Left lung (tissue), 10 donors: ENCODE results near the gene JARID2. TPM values are rescaled to one million over a fixed set of nuclear protein-coding genes. Genes with fewer than 3 reads are reported as not detected.

ENCODE experiments used
- ATAC-seq: fragments of 200-7000 bp; cut with Tn5 transposase; one replicate; pipeline ENCODE4 v1.9.1; 2020; ENCODE audit warnings: moderate library complexity
- DNase-seq, 4 donors: peaks; one replicate each; pipeline ENCODE4 v3.0.0-alpha.2; 2013 to 2020
- H3K27ac ChIP-seq, 2 donors: fragments of 200-600 bp; sonication (generic) in 1 of 2; one replicate each; pipeline versions ENCODE4 v1.5.0 to v1.8.0; 2020 to 2021
- H3K27me3 ChIP-seq, 2 donors: fragments of 200-600 bp; sonication (generic) in 1 of 2; one replicate each; pipeline versions ENCODE4 v1.5.0 to v1.8.0; 2020 to 2021
- H3K36me3 ChIP-seq, 2 donors: fragments of 200-600 bp; sonication (generic) in 1 of 2; one replicate each; pipeline versions ENCODE4 v1.5.0 to v1.8.0; 2020 to 2021
- H3K4me1 ChIP-seq, 2 donors: fragments of 200-600 bp; one replicate each; pipeline ENCODE4 v1.8.0; 2021
- H3K4me3 ChIP-seq, 2 donors: fragments of 200-600 bp; sonication (generic) in 1 of 2; one replicate each; pipeline versions ENCODE4 v1.5.0 to v1.8.0; 2020 to 2021; ENCODE audit warnings: mild to moderate bottlenecking in 1 of 2
- H3K9me3 ChIP-seq, 2 donors: fragments of 200-600 bp; sonication (generic) in 1 of 2; one replicate each; pipeline versions ENCODE4 v1.5.0 to v1.8.0; 2020 to 2021
- intact Hi-C, 2 donors: fragments of 100-400 bp; cut with DNase I; formaldehyde crosslinking; loops; one replicate each; pipeline versions ENCODE4 v1.11.2 to v1.14.2; 2022
- polyA plus RNA-seq, 6 donors: library from polyadenylated mRNA; unstranded; fragments of 120-200 nt; gene quantifications; one replicate each; pipeline ENCODE4 v1.2.1, GENCODE V29; 2013; ENCODE audit not compliant: insufficient read length in 6 of 6
- total RNA-seq, 2 donors: library from RNA; stranded (reverse); fragmentation: NEBNext Ultra II Directional; extraction: Animal tissue kit (Norgen Biotek cat#: 25700); gene quantifications; one replicate each; pipeline ENCODE4 v1.2.1, GENCODE V29; 2021
- TF ChIP-seq, protein P1 (sequence below), 2 donors: fragments of 200-600 bp; sonication (generic) in 1 of 2; IDR thresholded peaks; one replicate each; pipeline versions ENCODE4 v1.5.0 to v1.8.0; 2021; ENCODE audit warnings: antibody characterized with exemption in 2 of 2
- donor health status: DM: no; HTN: yes; CAD: no.
- donor health status: DM: no; HTN: no; CAD: no.

Gene JARID2
- total and polyA plus RNA-seq, 8 donors: 10.2 to 19.4 (median 17.8) TPM

DNA sequence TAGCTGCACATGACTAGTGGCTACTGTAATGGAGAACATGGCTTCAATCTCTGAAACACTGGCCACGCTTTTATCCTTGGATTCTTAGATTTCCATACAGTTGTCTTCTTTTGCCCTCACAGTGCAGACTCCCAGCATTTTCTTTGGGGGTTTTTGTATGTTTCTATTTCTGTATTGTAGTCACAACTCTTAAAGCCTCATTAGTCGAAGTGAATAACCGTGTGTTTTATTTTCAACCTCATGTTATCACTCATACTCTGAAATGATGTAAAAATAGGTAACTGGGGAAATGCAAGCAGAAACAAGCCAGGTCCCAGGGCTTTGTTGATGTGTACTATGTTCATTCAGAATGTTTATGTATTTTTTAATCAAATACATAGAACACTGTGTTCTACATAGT, 162.9 kb downstream of the JARID2 start:
- intact Hi-C loops: no loop called here

DNA sequence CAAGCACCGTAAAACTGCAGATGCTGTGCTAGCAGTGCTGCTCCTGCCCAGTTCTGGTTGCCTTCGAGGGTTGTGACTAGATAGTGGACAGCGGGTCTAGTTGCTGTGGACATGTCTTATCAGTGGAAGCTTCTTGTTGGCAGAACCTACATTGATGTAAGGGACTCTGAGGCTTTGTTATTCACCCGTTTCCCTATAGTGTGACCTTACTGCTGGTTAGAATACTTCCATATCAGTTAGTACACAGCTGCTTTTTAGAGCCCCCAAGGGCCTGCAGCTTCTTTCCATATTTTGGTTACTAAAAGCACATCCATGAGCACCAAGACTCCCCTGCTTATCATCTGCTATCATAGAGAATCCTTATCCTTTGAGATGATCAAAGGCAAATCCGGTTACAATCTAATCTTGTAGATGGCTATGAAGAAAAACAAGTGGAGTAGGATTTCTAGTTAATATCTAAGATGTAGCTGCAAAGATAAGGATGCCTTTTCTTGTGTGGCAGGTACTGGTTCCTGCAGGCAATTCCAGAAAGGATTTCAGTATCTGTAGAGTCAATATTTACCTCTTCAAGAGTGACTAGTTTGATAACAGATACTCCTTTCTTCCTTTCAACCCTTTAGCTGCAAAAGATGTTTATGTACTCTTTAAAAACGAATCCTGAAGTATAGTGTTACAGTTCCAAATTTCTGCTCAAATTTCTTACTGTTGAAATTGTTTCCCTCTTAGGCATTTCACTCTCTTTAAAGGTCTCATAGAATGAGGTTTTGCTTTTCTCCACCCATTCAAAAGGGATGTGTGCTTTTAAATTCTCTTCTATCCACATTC, 163.6 kb downstream of the JARID2 start:
- Histone ChIP-seq H3K27ac (no peak overlapping the region), H3K4me1 (peaks cover 4 to 32% of the 10 kb centered on the region in 2 donors), H3K36me3 (no peaks in the 10 kb centered on the region), H3K4me3 (no peak overlapping the region), H3K9me3 (no peaks in the 10 kb centered on the region), H3K27me3 (no peaks in the 10 kb centered on the region)
- TF ChIP-seq, protein P1, sequence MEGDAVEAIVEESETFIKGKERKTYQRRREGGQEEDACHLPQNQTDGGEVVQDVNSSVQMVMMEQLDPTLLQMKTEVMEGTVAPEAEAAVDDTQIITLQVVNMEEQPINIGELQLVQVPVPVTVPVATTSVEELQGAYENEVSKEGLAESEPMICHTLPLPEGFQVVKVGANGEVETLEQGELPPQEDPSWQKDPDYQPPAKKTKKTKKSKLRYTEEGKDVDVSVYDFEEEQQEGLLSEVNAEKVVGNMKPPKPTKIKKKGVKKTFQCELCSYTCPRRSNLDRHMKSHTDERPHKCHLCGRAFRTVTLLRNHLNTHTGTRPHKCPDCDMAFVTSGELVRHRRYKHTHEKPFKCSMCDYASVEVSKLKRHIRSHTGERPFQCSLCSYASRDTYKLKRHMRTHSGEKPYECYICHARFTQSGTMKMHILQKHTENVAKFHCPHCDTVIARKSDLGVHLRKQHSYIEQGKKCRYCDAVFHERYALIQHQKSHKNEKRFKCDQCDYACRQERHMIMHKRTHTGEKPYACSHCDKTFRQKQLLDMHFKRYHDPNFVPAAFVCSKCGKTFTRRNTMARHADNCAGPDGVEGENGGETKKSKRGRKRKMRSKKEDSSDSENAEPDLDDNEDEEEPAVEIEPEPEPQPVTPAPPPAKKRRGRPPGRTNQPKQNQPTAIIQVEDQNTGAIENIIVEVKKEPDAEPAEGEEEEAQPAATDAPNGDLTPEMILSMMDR (IDR thresholded peaks at IDR 0.05): no peak
- intact Hi-C loops: no loop called here
- no peak for DNase-seq
- no peak for ATAC-seq

More for the DNA sequence above, 162.9 kb downstream of the JARID2 start:
- ATAC-seq: no peak
- Histone ChIP-seq H3K27me3 (no peaks in the 10 kb centered on the region), H3K27ac (no peak overlapping the region), H3K4me1 (peaks cover 4 to 34% of the 10 kb centered on the region in 2 donors), H3K36me3 (no peaks in the 10 kb centered on the region), H3K4me3 (no peak overlapping the region), H3K9me3 (no peaks in the 10 kb centered on the region)
- DNase-seq: no peak
- TF ChIP-seq, protein P1 (IDR thresholded peaks at IDR 0.05): no peak

DNA sequence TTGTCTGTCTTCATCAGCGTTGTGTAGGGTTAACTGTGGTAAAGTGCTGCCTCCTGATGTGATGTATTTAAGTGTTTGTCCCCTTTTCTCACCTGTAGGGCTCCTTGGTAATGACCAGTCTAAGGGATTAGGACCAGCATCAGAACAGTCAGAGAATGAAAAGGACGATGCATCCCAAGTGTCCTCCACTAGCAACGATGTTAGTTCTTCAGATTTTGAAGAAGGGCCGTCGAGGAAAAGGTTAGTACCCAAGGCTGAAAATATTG, 164.2 kb downstream of the JARID2 start:
- TF ChIP-seq, protein P1 (IDR thresholded peaks at IDR 0.05): no peak

DNA sequence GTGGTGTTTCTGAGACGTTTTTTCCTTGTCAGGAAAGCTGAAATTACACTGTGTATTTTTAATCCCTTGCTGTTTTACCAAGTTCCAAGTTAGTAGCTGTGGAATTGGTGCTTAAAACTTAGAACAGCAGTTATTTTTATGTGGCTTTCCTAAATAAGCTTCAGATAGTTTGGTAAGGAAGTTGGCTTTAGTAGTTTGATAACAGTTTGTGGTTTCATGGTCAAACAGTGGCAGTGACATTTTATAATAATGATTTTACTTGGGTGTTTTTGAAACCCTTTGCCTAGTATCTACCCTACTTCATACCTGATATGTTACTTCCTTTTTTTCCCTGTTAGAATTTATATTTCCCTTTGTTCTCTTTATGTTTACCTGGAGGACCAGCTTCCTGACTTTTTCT, 164.9 kb downstream of the JARID2 start:
- H3K27ac ChIP-seq: no peak overlapping the region
- H3K36me3 ChIP-seq: no peaks in the 10 kb centered on the region
- no peaks in the 10 kb centered on the region for H3K27me3 ChIP-seq
- intact Hi-C loops: no loop called here
- DNase-seq (no peak), ATAC-seq (no peak)
- H3K4me1 ChIP-seq: peaks cover 4 to 31% of the 10 kb centered on the region in 2 donors
- TF ChIP-seq, protein P1 (IDR thresholded peaks at IDR 0.05): no peak
- no peaks in the 10 kb centered on the region for H3K9me3 ChIP-seq
- H3K4me3 ChIP-seq: no peak overlapping the region

More for the DNA sequence above, 164.2 kb downstream of the JARID2 start:
- Histone ChIP-seq H3K4me3 (no peak overlapping the region), H3K4me1 (peaks cover 4 to 31% of the 10 kb centered on the region in 2 donors), H3K9me3 (no peaks in the 10 kb centered on the region), H3K36me3 (no peaks in the 10 kb centered on the region), H3K27me3 (no peaks in the 10 kb centered on the region), H3K27ac (no peak overlapping the region)
- no peak for DNase-seq
- no peak for ATAC-seq
- intact Hi-C loops: no loop called here

DNA sequence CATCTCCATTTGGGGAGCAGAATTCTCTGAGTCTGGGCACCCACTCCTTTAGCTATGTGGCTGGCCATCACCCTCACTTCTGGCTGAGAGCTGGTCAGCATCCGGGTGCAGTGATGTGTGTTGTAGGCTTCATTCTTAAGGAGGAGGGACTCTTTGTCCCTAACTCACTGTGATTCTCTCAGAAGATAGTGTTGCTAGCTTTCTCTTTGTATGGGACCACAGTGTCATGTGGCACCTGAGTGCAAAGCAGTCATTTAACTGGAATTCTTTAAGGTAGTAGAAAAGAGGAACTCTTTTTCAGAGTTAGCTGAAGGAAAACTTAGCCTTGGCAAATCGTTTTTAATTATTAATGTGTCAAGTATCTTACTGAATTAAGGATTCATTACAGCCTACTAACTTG, 165.9 kb downstream of the JARID2 start:
- no peak overlapping the region for H3K4me3 ChIP-seq

More for the DNA sequence above, 165.9 kb downstream of the JARID2 start:
- Histone ChIP-seq H3K27ac (no peak overlapping the region), H3K4me1 (peaks cover 4 to 31% of the 10 kb centered on the region in 2 donors), H3K27me3 (no peaks in the 10 kb centered on the region), H3K9me3 (no peaks in the 10 kb centered on the region), H3K36me3 (no peaks in the 10 kb centered on the region)
- intact Hi-C loops: no loop called here
- TF ChIP-seq, protein P1 (IDR thresholded peaks at IDR 0.05): no peak
- DNase-seq: no peak
- no peak for ATAC-seq
